Testis (tissue), 3 donors: ENCODE measurements around the gene TASP1. TPM values are rescaled to one million over a fixed set of nuclear protein-coding genes. Genes with fewer than 3 reads are reported as not detected.

Source experiments
- DNase-seq: peaks from one replicate; pipeline ENCODE4 v3.0.0-alpha.2; 2019
- H3K27ac ChIP-seq, 2 donors: fragments of 200-600 bp; sonication (generic); one replicate each; pipeline ENCODE4 v1.5.1; 2019
- H3K27me3 ChIP-seq: fragments of 200-600 bp; sonication (generic); one replicate; pipeline ENCODE4 v1.5.1; 2019
- H3K36me3 ChIP-seq: fragments of 200-600 bp; sonication (generic); one replicate; pipeline ENCODE4 v1.5.1; 2017; ENCODE audit warnings: low read depth; ENCODE audit errors: missing control alignments
- H3K4me1 ChIP-seq: fragments of 200-600 bp; sonication (generic); one replicate; pipeline ENCODE4 v1.5.1; 2019
- H3K4me3 ChIP-seq, 2 donors: fragments of 200-600 bp; sonication (generic); one replicate each; pipeline ENCODE4 v1.5.1; 2017 to 2019
- H3K9me3 ChIP-seq: fragments of 200-600 bp; sonication (generic); one replicate; pipeline ENCODE4 v1.5.1; 2017
- CTCF ChIP-seq, 3 experiments: fragments of 450-650 bp in 2 of 3; fragments of 200-600 bp in 1 of 3; sonication (generic) in 1 of 3; IDR thresholded peaks; one replicate each; pipeline ENCODE4 v1.5.1; 2016 to 2019; ENCODE audit warnings: antibody characterized with exemption in 3 of 3, mild to moderate bottlenecking in 2 of 3, moderate library complexity in 1 of 3
- POLR2A ChIP-seq: fragments of 450-650 bp; IDR thresholded peaks from one replicate; pipeline ENCODE4 v1.6.1; 2017; ENCODE audit warnings: antibody characterized with exemption, mild to moderate bottlenecking, moderate library complexity
- WGBS, 2 donors: methylation state at CpG; one replicate each; pipeline ENCODE4 v1.1.5; 2018; 5-methylcytosine and 5-hydroxymethylcytosine counted together
- intact Hi-C: fragments of 100-400 bp; cut with DNase I; formaldehyde crosslinking; loops from one replicate; pipeline ENCODE4 v1.15.1; 2023; ENCODE audit warnings: low total_unique reads
- polyA plus RNA-seq: library from polyadenylated mRNA; stranded (reverse); fragments of 350-450 nt; fragmentation: Illumina TruSeq; extraction: RNeasy Lipid Tissue Mini Kit (QIAGEN cat#74804); gene quantifications from one replicate; pipeline ENCODE4 v1.2.3, GENCODE V29; 2014; ENCODE audit warnings: low read depth, low replicate concordance; ENCODE audit not compliant: insufficient read depth
- total RNA-seq, 2 donors: library from RNA; depleted of rRNA; stranded (reverse); fragments of >200 nt; gene quantifications; one replicate each; pipeline ENCODE4 v1.2.3, GENCODE V29; 2016

The TASP1 gene
- total and polyA plus RNA-seq, 3 donors from 2014 or later, result 10.5 to 14.4 (median 13.1) TPM

GRCh38 chr20:13545790-13546189 lies 92.9 kb downstream of the TASP1 start:
- intact Hi-C loops, result no loop called here
- no peaks in the 10 kb centered on the region for H3K27me3 ChIP-seq
- H3K36me3 ChIP-seq, result no peaks in the 10 kb centered on the region
- no peaks in the 10 kb centered on the region for H3K9me3 ChIP-seq
- no peak overlapping the region for H3K27ac ChIP-seq
- no peaks in the 10 kb centered on the region for H3K4me1 ChIP-seq
- no peak overlapping the region for H3K4me3 ChIP-seq
- no peak for TF ChIP-seq CTCF (IDR thresholded peaks at IDR 0.05)
- TF ChIP-seq POLR2A, result no peak
- 79 to 95% methylated on average over 2 of the region's 2 CpGs for whole genome bisulfite sequencing, 2 donors
- DNase-seq, result no peak

GRCh38 chr20:13543783-13544182 lies 94.9 kb downstream of the TASP1 start:
- intact Hi-C loops, result no loop called here
- Histone ChIP-seq H3K36me3 (no peaks in the 10 kb centered on the region), H3K4me3 (no peak overlapping the region), H3K4me1 (no peaks in the 10 kb centered on the region), H3K9me3 (no peaks in the 10 kb centered on the region), H3K27ac (no peak overlapping the region), H3K27me3 (no peaks in the 10 kb centered on the region)
- no peak for DNase-seq
- whole genome bisulfite sequencing, 2 donors, result 92 to 96% methylated on average over 4 of the region's 4 CpGs
- TF ChIP-seq POLR2A, result no peak
- TF ChIP-seq CTCF (IDR thresholded peaks at IDR 0.05), result no peak

GRCh38 chr20:13535627-13536026 lies 103.1 kb downstream of the TASP1 start:
- no peak for TF ChIP-seq POLR2A
- no peak for TF ChIP-seq CTCF (IDR thresholded peaks at IDR 0.05)
- Histone ChIP-seq H3K9me3 (no peaks in the 10 kb centered on the region), H3K27me3 (no peaks in the 10 kb centered on the region), H3K36me3 (no peaks in the 10 kb centered on the region), H3K27ac (no peak overlapping the region), H3K4me1 (no peaks in the 10 kb centered on the region), H3K4me3 (no peak overlapping the region)
- WGBS, 2 donors, result 89 to 96% methylated on average over 4 of the region's 4 CpGs
- no peak for DNase-seq
- intact Hi-C loops, result no loop called here

- DNase-seq, result no peak
- no peaks in the 10 kb centered on the region for H3K4me1 ChIP-seq
- no peaks in the 10 kb centered on the region for H3K36me3 ChIP-seq
- H3K27ac ChIP-seq, result no peak overlapping the region
- no peak overlapping the region for H3K4me3 ChIP-seq
- WGBS, 2 donors, result 87 to 88% methylated on average over 5 of the region's 5 CpGs
- TF ChIP-seq POLR2A, result no peak
- no peak for TF ChIP-seq CTCF (IDR thresholded peaks at IDR 0.05)
- H3K9me3 ChIP-seq, result no peaks in the 10 kb centered on the region
- intact Hi-C loops, result no loop called here
- no peaks in the 10 kb centered on the region for H3K27me3 ChIP-seq
Observed at GRCh38 chr20:13533946-13534345, 104.8 kb downstream of the TASP1 start.

GRCh38 chr20:13530146-13530545 lies 108.6 kb downstream of the TASP1 start:
- Histone ChIP-seq H3K27ac (no peak overlapping the region), H3K36me3 (no peaks in the 10 kb centered on the region), H3K4me3 (no peak overlapping the region), H3K9me3 (no peaks in the 10 kb centered on the region), H3K4me1 (no peaks in the 10 kb centered on the region), H3K27me3 (no peaks in the 10 kb centered on the region)
- TF ChIP-seq CTCF (IDR thresholded peaks at IDR 0.05) (no peak), POLR2A (no peak)
- no peak for DNase-seq
- WGBS, 2 donors, result 89 to 98% methylated on average over 3 of the region's 3 CpGs
- intact Hi-C loops, result no loop called here
